Anterior cingulate cortex (tissue), 58 donors: ENCODE measurements around the gene SHB.

ENCODE experiments used
- DNase-seq, 58 donors: peaks; one replicate each; lab custom pipeline; 2025; lab: John Stamatoyannopoulos, UW

Gene SHB

GRCh38 chr9:38030658-38031057, 38.4 kb downstream of the SHB start:
- DNase-seq, result no peak

DNA sequence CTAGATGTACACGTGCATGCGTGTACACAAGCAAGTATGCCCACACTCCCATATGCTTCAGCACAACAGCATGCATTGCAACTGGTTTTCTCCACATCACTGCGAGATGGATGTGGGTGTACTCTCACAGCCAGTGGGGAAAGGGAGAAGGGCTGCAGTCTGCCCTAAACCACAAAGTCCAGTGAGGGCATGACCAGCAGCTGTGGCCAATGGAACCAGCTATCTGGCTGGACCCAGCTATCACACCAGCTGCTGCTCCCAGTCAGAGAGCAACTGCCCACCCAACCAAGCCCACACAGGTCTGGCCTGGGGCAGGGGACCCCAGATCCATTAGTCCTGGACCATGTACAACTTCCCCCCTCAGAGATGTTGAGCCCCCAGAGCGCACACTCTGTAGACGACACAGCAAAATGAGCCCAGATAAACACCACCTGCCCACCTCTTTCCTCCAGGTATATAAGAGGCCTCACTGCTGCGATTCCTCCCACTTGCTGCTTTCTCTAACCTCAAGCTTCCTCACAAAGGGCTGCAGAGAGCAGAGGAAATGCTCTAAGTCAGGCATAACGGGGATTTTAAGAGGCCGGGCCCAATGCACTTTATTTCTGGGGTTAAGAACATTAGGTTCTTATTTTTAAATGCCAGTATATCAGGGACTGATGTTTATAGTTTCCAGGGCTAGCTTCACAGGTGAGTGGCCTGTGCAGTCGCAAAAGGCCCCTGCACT, 39.0 kb downstream of the SHB start:
- DNase-seq, result no peak

GRCh38 chr9:38027714-38028113, 41.3 kb downstream of the SHB start:
- DNase-seq, result no peak

- DNase-seq, result no peak
These were observed 42.0 kb downstream of the SHB start for GRCh38 chr9:38026840-38027527.

DNA sequence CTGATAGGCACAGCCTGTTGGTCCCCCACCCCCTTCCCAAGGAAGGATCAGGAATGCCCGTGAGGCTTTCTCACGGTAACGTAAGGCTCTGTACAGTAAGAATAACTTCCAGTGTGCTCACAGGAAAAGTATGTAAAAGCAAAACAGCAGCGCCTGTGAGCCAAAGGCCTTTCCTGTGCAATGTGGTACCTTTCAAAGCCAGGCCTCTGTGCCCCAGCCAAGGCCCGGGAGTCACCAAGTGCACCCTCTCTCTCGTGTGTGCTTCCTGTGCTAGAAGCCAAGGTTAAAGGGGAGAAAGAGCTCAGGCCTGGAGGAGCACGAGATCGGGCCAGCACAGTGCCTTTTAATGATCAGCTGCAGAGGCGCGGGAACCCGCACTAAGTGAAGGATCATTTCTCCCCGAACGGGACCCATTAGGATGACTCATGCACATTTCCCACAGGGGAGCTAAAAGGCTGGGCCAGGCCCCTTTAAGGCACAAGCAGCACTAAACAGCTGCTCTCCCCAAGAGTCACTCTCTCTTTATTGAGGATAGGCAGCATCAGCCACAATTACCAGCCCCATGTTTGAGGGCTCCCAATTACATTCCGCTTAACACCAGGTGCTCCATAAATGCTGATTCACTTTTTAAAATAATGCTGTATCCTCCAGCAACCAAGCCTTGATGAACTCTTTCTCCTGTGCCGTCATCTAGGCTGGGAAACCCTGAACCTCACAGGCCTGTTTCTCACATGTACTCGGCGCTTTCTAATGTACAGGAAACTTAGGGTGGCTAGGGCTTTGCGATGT, 42.8 kb downstream of the SHB start:
- DNase-seq, result peak in 1 of 58 donors; percentile 49

GRCh38 chr9:38025166-38025565, 43.9 kb downstream of the SHB start:
- DNase-seq, result no peak

DNA sequence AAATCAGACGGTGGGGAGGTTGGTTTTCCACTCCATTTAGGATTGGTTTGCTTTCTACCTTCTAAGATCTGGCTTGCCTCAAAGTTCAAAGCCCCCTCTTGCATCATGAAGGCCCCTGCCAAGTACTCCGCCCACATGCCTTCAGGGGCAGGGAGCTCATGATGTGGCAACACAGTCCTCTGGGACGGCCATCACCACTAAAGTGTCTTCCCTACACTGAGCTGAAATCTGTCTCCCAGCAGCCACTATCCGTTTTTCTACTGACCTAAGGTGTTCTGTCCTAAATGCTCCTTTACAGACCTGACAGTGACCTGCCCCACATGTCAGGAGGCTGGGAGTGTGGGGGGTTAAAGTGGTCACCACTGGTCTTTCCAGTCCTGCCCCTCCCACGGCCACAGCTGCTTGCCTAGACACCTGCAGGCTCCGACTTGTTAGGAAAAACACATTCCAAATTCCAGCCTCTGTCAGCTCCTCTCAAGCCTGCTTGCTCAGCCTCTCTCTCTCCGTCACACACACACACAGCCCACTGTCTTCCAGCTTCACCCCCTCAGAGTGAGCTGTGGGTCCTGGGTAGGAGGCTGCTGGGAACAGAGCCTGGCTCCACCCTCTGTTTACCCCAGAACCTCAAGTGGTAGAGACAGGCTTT, 44.9 kb downstream of the SHB start:
- peak in 51 of 58 donors; percentile 19 to 86 (median 62) for DNase-seq

DNA sequence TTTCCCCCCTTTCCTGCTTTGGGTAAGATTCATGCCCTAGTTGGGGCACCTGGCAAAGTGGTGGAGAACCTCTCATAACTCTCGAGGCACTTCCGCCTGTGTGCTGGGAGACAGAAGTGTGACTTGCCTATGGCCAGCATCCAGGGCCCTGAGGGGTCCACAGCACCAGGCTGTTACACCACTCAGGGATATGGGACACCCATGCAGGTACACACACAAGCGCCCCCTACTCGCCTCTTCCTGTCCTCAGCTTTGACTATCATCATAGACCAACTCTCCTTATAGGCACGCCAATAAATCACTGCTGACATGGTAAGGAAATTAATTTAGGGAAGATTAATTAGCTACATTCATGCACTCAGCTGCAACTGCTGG, 45.4 kb downstream of the SHB start:
- no peak for DNase-seq

DNA sequence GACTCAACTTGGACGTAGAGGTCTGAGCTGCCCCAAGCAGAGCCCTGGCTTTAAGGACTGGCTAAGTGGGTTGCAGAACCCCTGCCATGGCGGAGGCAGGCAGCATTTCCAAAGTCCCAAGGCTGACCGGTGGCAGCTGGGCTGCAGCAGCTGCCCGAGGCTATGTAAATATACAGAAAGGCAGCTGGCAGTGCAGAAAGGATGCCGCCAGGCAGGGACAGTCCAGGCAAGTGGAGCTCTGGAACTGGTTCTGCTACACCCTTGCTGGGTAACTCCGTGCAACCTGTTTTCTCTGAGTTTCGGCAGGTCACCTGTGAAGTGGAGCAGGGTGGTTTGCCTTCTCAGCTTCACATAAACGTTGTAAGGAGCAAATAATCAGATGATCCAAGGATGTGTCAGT, 46.0 kb downstream of the SHB start:
- DNase-seq, result peak in 35 of 58 donors; percentile 14 to 76 (median 42)

- no peak for DNase-seq
These were observed 46.7 kb downstream of the SHB start for GRCh38 chr9:38022203-38022895.

GRCh38 chr9:38020151-38021076, 48.6 kb downstream of the SHB start:
- DNase-seq, result no peak

DNA sequence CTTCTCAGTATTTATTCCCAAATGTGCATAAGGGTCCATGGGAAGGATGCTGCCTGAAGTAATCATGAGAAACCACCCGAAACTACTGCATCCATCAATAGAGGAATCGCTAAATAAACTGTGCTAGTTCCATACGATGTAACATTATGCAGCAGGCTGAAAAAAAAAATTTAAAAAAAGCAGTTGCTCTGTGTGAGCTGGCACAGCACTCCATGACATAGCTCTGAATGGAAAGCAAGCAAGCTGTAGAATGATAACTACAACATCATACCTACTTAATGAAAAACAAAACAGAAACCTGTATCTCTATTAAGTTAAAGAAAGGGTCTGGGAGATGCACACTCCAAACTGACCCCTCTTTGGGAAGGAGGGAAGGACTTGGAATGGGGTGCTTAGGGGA, 49.3 kb downstream of the SHB start:
- no peak for DNase-seq

DNA sequence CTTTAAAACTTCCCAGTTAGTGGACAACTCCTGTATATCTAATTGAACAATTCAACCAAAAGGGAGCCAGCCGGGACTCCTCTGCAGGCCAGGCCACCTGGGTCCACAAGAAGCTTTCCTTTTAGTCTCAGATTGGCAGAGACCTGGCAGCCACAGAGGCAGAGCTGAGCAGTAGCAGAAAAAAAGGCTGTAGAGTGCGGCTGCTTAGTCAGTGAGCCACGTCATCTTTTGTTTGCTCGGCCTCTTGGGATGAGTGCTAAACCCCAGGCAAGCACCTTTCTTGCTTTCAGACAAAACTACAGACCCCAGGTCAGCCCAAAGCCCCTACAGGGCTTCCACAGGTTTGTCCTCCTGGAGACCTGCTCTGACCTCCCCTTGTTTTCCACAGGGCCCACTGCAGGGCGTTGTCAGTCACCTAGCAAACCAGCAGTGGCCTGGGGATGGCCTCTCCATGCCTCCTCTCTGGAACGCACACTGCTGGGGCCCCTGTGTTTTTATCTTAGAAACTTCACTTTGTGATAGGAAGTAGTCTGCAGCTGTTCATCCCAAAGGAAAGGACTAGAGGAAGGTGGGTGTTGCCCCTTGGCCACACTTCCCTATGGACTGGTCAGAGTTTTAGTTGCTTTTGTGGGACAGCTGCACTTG, 49.9 kb downstream of the SHB start:
- peak in 35 of 58 donors; percentile 14 to 70 (median 39) for DNase-seq

DNA sequence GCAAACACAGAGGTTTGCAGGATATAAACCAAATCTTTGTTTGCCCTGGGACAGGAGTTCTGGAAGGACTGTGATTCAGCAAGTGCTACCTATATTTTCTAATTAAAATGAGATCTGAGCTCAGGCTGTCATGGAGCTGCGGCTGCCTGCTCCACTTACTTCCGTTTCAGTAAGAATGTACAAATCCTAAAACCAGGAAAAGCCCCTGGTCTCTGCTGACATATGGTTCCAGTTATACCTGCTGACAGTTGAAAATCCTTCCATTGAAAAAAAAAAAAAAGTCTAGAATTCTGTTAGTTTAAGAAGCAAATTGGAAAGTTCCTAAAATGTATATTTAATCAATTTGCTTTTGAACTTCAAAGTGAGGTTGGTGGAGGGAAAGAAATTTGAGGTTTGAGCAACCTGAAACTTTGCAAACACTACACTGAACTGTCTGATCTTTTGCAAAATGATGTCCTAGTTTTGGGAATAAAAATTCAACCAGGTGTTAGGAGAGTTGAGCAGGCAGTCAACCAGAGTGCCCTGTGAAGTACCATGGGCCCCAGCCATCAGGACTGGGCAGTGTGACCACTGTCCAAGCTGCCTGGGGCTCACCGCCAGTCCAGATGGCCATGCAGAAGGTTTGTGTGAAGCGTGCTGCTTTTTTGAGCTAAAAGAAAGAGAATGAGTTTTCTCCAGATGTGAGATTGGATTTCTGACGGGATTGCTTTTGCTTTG, 50.6 kb downstream of the SHB start:
- peak in 10 of 58 donors; percentile 26 to 70 (median 56) for DNase-seq

- DNase-seq, result no peak
These were observed 51.2 kb downstream of the SHB start for GRCh38 chr9:38017885-38018186.

DNA sequence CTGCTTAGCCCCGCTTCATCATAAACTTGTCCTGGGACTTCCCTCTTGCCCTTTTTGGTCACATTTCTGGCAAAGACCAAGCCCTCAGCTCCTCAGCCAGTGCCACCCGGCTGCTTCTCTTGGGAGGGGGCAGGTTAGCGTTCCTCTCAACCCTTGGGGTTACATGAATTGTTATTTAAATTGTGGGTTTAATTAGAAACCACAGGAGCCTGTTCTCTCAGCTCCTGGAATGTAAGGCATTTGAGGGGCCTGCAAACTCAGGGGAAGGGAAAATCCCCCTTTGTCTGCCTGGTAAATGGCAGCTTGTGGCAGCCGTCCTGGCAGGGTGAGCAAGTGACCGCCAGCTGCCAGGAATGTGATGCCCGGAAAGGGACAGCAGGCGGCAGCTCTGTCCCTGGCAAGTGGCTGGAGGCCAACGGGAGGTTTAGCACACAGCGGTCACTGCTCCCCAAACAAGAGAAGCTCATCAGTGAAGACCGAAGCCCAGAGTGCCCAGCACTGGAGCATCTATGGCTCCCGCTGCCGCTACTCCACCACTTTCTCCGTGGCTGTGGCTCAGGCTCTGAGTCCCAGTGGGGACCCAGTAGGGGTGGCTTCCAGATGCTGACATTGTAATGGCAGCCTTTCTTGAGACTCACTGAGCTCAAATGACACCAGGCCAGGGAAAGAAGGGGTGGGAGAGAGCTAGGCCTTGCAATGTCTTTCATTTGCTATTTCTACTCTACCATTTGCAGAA, 51.7 kb downstream of the SHB start:
- peak in 56 of 58 donors; percentile 32 to 91 (median 76) for DNase-seq

DNA sequence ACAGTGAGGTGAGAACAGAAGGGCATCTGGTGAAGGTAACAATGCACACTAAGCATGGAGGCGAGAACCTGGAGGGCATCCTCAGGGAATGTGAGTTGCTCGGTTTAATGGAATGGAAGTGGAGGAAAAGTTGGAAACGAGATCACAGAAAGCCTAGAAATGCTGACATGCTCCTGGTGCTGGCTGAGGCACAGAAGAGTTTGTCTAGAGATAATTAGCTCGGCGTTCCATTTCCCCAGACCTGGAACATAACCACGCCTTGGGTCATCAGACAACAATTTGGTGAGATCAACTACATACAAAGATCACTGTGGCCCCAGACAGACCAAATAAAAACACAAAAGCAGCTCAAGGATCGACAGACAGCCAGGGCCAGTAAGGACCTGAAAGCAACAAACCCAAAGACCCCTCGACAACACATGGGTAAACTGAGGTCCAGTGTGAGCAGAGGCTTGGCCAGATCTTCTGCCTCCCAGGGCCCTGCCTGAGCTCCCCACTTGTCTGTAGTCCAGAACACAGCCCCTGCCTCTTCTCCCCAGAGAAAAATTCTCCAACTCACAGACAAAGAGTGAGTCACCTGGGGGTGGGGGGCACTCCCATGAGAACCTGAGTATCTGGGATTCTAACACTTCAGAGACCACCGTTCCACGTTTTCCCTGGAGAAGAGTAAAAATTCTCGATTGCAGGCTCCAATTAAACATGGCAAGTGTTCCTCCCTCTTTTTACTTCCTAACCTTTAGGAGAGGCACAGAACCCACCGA, 52.5 kb downstream of the SHB start:
- DNase-seq, result no peak
